ENCODE data around the gene TNFRSF1B.

Gene TNFRSF1B

GRCh38 chr1:12246584-12246983 lies 79.8 kb downstream of the TNFRSF1B start:
- H3K4me3 ChIP-seq (ENCODE audit: low read depth, low read length): no peak overlapping the region
- DNase-seq (ENCODE audit: low read depth): no peak
- no peak for TF ChIP-seq CTCF (IDR thresholded peaks at IDR 0.05; ENCODE audit: control insufficient read depth, extremely low read depth, insufficient read depth)

- no peak overlapping the region for H3K4me3 ChIP-seq (ENCODE audit: low read depth, low read length)
- TF ChIP-seq CTCF (IDR thresholded peaks at IDR 0.05; ENCODE audit: control insufficient read depth, extremely low read depth, insufficient read depth): no peak
- DNase-seq (ENCODE audit: low read depth): no peak
Measured at GRCh38 chr1:12249181-12249580, 82.4 kb downstream of the TNFRSF1B start.

- H3K4me3 ChIP-seq (ENCODE audit: low read depth, low read length): no peak overlapping the region
- TF ChIP-seq CTCF (IDR thresholded peaks at IDR 0.05; ENCODE audit: control insufficient read depth, extremely low read depth, insufficient read depth): no peak
- no peak for DNase-seq (ENCODE audit: low read depth)
Measured at GRCh38 chr1:12249748-12250147, 83.0 kb downstream of the TNFRSF1B start.

GRCh38 chr1:12251442-12251841 lies 84.7 kb downstream of the TNFRSF1B start:
- H3K4me3 ChIP-seq (ENCODE audit: low read depth, low read length): no peak overlapping the region
- no peak for DNase-seq (ENCODE audit: low read depth)
- no peak for TF ChIP-seq CTCF (IDR thresholded peaks at IDR 0.05; ENCODE audit: control insufficient read depth, extremely low read depth, insufficient read depth)

- no peak for TF ChIP-seq CTCF (IDR thresholded peaks at IDR 0.05; ENCODE audit: control insufficient read depth, extremely low read depth, insufficient read depth)
- DNase-seq (ENCODE audit: low read depth): no peak
- no peak overlapping the region for H3K4me3 ChIP-seq (ENCODE audit: low read depth, low read length)
Measured at GRCh38 chr1:12255913-12256312, 89.1 kb downstream of the TNFRSF1B start.

- no peak for DNase-seq (ENCODE audit: low read depth)
- H3K4me3 ChIP-seq (ENCODE audit: low read depth, low read length): no peak overlapping the region
- TF ChIP-seq CTCF (IDR thresholded peaks at IDR 0.05; ENCODE audit: control insufficient read depth, extremely low read depth, insufficient read depth): no peak
Measured at GRCh38 chr1:12258272-12258671, 91.5 kb downstream of the TNFRSF1B start.

All from LNCaP clone FGC (cell line).